ENCODE measurements around the gene VWA5B1.

VWA5B1 gene

DNA sequence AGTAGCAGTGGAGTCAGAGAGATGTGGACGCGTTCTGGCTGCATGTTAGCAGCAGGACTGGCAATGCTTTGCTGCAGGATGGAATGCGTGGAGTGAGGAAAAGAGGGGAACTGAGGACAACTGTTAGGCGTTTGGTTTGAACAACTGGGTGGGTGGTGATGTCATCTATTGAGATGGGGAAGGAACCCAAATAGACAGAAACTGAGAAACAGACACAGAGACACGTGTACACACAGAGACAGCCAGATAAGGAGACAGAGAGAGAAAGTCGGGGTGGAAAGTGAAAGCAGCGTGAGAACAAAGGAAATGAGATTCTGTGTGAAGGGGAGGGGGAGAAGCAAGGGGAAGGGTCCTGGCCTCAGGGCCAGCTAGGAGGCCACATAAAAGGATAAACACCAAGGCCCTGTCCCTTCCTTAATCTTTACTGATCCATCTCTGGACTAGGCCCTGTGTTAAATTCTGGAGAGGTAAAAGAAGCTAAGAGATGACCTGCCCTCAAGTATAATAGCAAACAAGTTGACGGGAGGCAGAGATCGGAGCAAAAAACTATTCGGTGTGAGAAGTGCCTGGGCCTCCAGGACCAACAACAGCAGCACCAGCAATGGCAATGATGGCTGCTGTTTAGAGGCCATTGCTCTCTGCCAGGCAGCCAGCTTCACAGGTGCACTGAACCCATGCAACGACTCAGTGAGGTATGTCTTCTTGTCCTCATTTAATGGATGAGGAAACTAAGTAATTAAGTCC lies 31.6 kb downstream of the VWA5B1 start:
- no peak for DNase-seq (ENCODE audit: extremely low read depth, low read depth)
- no peak for TF ChIP-seq CTCF (IDR thresholded peaks at IDR 0.05; ENCODE audit: low read depth, low read length)

GRCh38 chr1:20322825-20323612 lies 32.3 kb downstream of the VWA5B1 start:
- TF ChIP-seq CTCF (IDR thresholded peaks at IDR 0.05; ENCODE audit: low read depth, low read length), result no peak
- DNase-seq (ENCODE audit: extremely low read depth, low read depth), result no peak

DNA sequence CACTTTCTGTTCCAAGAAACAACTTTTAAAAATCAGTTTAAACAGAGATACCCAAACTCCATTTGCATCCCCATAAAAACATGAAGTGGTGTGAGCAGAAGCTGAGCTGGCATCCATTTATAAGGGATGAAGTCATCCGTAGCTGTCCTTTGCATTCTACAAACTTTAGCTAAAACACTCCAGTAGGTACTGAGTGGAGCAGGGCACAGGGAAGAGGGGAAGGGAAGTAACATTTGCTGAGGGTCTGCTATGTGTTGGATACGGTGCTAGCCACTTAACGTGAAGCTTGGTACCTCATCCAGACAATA lies 32.9 kb downstream of the VWA5B1 start:
- no peak for TF ChIP-seq CTCF (IDR thresholded peaks at IDR 0.05; ENCODE audit: low read depth, low read length)
- no peak for DNase-seq (ENCODE audit: extremely low read depth, low read depth)

- no peak for DNase-seq (ENCODE audit: extremely low read depth, low read depth)
- TF ChIP-seq CTCF (IDR thresholded peaks at IDR 0.05; ENCODE audit: low read depth, low read length), result no peak
Observed at GRCh38 chr1:20324704-20325406, 34.2 kb downstream of the VWA5B1 start.

- no peak for DNase-seq (ENCODE audit: extremely low read depth, low read depth)
- TF ChIP-seq CTCF (IDR thresholded peaks at IDR 0.05; ENCODE audit: low read depth, low read length), result no peak
Observed at GRCh38 chr1:20325407-20325843, 34.8 kb downstream of the VWA5B1 start.

- no peak for TF ChIP-seq CTCF (IDR thresholded peaks at IDR 0.05; ENCODE audit: low read depth, low read length)
- DNase-seq (ENCODE audit: extremely low read depth, low read depth), result no peak
Observed at GRCh38 chr1:20325844-20326420, 35.3 kb downstream of the VWA5B1 start.

All from AG09319 (cell line).